OCI-LY7 (cell line): ENCODE results near the gene FUZ.

ENCODE experiments used
- EZH2phosphoT487 ChIP-seq: fragments of 200-600 bp; sonication (generic); IDR thresholded peaks from 2 replicates; pipeline ENCODE4 v1.6.1; 2018; ENCODE audit warnings: low read depth, borderline replicate concordance, mild to moderate bottlenecking, mixed run types, antibody characterized with exemption, low read length, moderate library complexity, mixed read lengths
- TF ChIP-seq, protein P1 (sequence below): fragments of 200-600 bp; sonication (generic); conservative IDR thresholded peaks from 2 replicates; pipeline ENCODE4 v1.5.1; 2014; ENCODE audit warnings: mild to moderate bottlenecking, antibody characterized with exemption, low read length, moderate library complexity, mixed read lengths

- TF ChIP-seq EZH2phosphoT487: no peak
- TF ChIP-seq, protein P1, sequence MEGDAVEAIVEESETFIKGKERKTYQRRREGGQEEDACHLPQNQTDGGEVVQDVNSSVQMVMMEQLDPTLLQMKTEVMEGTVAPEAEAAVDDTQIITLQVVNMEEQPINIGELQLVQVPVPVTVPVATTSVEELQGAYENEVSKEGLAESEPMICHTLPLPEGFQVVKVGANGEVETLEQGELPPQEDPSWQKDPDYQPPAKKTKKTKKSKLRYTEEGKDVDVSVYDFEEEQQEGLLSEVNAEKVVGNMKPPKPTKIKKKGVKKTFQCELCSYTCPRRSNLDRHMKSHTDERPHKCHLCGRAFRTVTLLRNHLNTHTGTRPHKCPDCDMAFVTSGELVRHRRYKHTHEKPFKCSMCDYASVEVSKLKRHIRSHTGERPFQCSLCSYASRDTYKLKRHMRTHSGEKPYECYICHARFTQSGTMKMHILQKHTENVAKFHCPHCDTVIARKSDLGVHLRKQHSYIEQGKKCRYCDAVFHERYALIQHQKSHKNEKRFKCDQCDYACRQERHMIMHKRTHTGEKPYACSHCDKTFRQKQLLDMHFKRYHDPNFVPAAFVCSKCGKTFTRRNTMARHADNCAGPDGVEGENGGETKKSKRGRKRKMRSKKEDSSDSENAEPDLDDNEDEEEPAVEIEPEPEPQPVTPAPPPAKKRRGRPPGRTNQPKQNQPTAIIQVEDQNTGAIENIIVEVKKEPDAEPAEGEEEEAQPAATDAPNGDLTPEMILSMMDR: no peak
These were observed 7.0 kb upstream of the FUZ start for GRCh38 chr19:49820125-49820524.
